ENCODE results near the gene EIF4ENIF1. TPM values are rescaled to one million over a fixed set of nuclear protein-coding genes. Genes with fewer than 3 reads are reported as not detected.
"Not testable (repeated sequence)": the region's sequence is repeated elsewhere in the genome, so short reads cannot be mapped to it uniquely, and the experiment has no call there.

Gene EIF4ENIF1
- total and polyA plus RNA-seq, 2 donors (not counting 3 experiments of a cell fraction or from before 2014, with no cell fraction given) = 22.8 to 38.7 TPM

DNA sequence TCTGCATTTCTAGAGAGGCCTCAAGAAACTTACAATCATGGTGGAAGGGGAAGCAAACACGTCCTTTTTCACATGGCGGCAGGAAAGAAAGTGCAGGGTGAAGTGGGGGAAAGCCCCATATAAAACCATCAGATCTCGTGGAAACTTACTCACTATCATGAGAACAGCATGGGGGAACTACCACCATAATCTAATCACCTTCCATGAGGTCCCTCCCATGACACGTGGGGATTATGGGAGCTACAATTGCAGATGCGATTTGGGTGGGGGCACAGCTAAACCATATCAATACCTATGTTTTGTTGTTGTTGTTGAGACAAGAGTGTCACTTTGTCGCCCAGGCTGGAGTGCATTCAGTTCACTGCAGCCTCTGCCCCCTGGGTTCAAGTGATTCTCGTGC, 36.6 kb upstream of the EIF4ENIF1 start:
- H3K9me3 ChIP-seq (replicated peaks; ENCODE audit: control insufficient read depth, insufficient read depth, low read length) = no peaks in the 10 kb centered on the region
- no peak overlapping the region for H3K4me2 ChIP-seq (ENCODE audit: insufficient read depth, low read length)
- TF ChIP-seq GATA2 (IDR thresholded peaks at IDR 0.05; ENCODE audit: insufficient read depth, insufficient read length, low read depth, low read length) (no peak), EZH2 (IDR thresholded peaks at IDR 0.05; ENCODE audit: borderline replicate concordance, low read depth, low read length, severe bottlenecking) (no peak)
- dilution Hi-C loops (cut with MboI; ENCODE audit: extremely low pct_ligation_motif_present, low sequenced_read_pairs) (no loop called here), intact Hi-C loops (cut with micrococcal nuclease) (no loop called here)
- H2AFZ ChIP-seq (ENCODE audit: low read depth, low read length) = no peak overlapping the region
- ChIA-PET POLR2A (no interaction called here), CTCF (no interaction called here)
- BruUV-seq (replicated peaks) = no TSS peak
- H3K4me3 ChIP-seq (replicated peaks in 1 of 3; ENCODE audit: insufficient read depth in 1 of 3, low read depth in 1 of 3, low read length in 3 of 3) = no peak overlapping the region
- no peaks in the 10 kb centered on the region for H3K9me1 ChIP-seq (replicated peaks; ENCODE audit: control insufficient read depth, extremely low read depth, insufficient read depth, low read length)
- no peak for FAIRE-seq
- H3K27ac ChIP-seq (ENCODE audit: insufficient read depth, low read depth, low read length) = no peak overlapping the region
- no peaks in the 10 kb centered on the region for H3K27me3 ChIP-seq (ENCODE audit: control insufficient read depth in 2 of 2, insufficient read depth in 2 of 2, low read length in 2 of 2)
- H3K79me2 ChIP-seq (ENCODE audit: control insufficient read depth, insufficient read depth, low read length) = peaks cover 6% of the 10 kb centered on the region
- no peak overlapping the region for H3K9ac ChIP-seq (replicated peaks; ENCODE audit: extremely low read depth, insufficient read depth, low read length)
- DNase-seq (ENCODE audit: low read depth, low spot score) = no peak
- H3K4me1 ChIP-seq (ENCODE audit: control insufficient read depth, extremely low read depth, insufficient read depth, low read length) = peaks cover 14% of the 10 kb centered on the region
- H3K36me3 ChIP-seq (ENCODE audit: control insufficient read depth in 2 of 2, extremely low read depth in 1 of 2, insufficient read depth in 2 of 2, low read length in 2 of 2) = no peaks in the 10 kb centered on the region
- H4K20me1 ChIP-seq (replicated peaks; ENCODE audit: control insufficient read depth, extremely low read depth, insufficient read depth, low read length) = no peaks in the 10 kb centered on the region

DNA sequence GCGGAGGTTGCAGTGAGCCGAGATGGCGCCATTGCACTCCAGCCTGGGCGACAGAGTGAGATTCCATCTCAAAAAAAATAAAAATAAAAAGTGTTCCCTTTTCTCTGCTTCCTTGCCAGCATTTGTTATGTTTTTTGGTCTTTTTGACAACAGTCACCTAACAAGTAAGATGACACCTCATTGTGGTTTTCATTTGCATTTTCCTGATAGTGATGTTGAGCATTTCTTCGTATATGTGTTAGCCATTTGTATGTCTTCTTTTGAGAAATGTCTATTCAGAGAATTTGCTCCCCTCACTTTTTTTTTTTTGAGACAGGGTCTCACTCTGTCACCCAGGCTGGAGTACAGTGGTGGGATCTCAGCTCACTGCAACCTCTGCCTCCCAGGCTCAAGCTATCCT, 34.5 kb upstream of the EIF4ENIF1 start:
- H2AFZ ChIP-seq (ENCODE audit: low read depth, low read length); H3K4me3 ChIP-seq (replicated peaks in 1 of 3; ENCODE audit: insufficient read depth in 1 of 3, low read depth in 1 of 3, low read length in 3 of 3); BruUV-seq (replicated peaks); dilution Hi-C loops (cut with MboI; ENCODE audit: extremely low pct_ligation_motif_present, low sequenced_read_pairs); H3K27me3 ChIP-seq (ENCODE audit: control insufficient read depth in 2 of 2, insufficient read depth in 2 of 2, low read length in 2 of 2); H3K36me3 ChIP-seq (ENCODE audit: control insufficient read depth in 2 of 2, extremely low read depth in 1 of 2, insufficient read depth in 2 of 2, low read length in 2 of 2); H3K4me2 ChIP-seq (ENCODE audit: insufficient read depth, low read length); H3K9me1 ChIP-seq (replicated peaks; ENCODE audit: control insufficient read depth, extremely low read depth, insufficient read depth, low read length); H3K79me2 ChIP-seq (ENCODE audit: control insufficient read depth, insufficient read depth, low read length); POLR2A ChIA-PET; H3K27ac ChIP-seq (ENCODE audit: insufficient read depth, low read depth, low read length); H4K20me1 ChIP-seq (replicated peaks; ENCODE audit: control insufficient read depth, extremely low read depth, insufficient read depth, low read length); CTCF ChIA-PET; H3K9me3 ChIP-seq (replicated peaks; ENCODE audit: control insufficient read depth, insufficient read depth, low read length); H3K4me1 ChIP-seq (ENCODE audit: control insufficient read depth, extremely low read depth, insufficient read depth, low read length); H3K9ac ChIP-seq (replicated peaks; ENCODE audit: extremely low read depth, insufficient read depth, low read length); intact Hi-C loops (cut with micrococcal nuclease); FAIRE-seq; DNase-seq (ENCODE audit: low read depth, low spot score): not testable (repeated sequence)
